HCT116 (cell line): ENCODE results near the gene RBBP8NL. TPM values are rescaled to one million over a fixed set of nuclear protein-coding genes. Genes with fewer than 3 reads are reported as not detected.

Source experiments
- ATAC-seq: fragments of 200-7000 bp; cut with Tn5 transposase; 2 replicates; pipeline ENCODE4 v1.9.1; 2020; ENCODE audit warnings: mild to moderate bottlenecking, moderate library complexity
- BruUV-seq: library from RNA; stranded (reverse); fragments of 400-500 nt; replicated peaks from 2 replicates; lab custom pipeline; 2021; lab: Mats Ljungman, UMichigan
- CTCF ChIA-PET: fragments of 300-600 bp; sonication (Branson Sonifier 250); formaldehyde crosslinking; loops from one replicate; lab custom pipeline; 2021; ENCODE audit warnings: antibody characterized with exemption; lab: Charles Lee
- POLR2A ChIA-PET: fragments of 300-600, 350-600 bp; sonication (Branson Sonifier 250); formaldehyde crosslinking; loops from one replicate; lab custom pipeline; 2021; ENCODE audit warnings: antibody characterized with exemption; lab: Charles Lee
- RAD21 ChIA-PET, 2 experiments: fragments of 300-600 bp; sonication (Branson Sonifier 250); formaldehyde crosslinking; loops; one replicate each; lab custom pipeline; 2023; ENCODE audit warnings: low total read pairs in 2 of 2; ENCODE audit not compliant: uncharacterized antibody in 2 of 2, unreplicated experiment in 2 of 2, low non-redundant PET in 1 of 2; lab: Charles Lee
- DNase-seq: peaks from one replicate; pipeline ENCODE4 v3.0.0-alpha.2; 2010; ENCODE audit warnings: low read depth, low spot score
- H2AFZ ChIP-seq: fragments of 200-600 bp; shearing (Covaris generic), sonication (generic); 2 replicates; pipeline ENCODE4 v1.6.1; 2017; ENCODE audit warnings: low read depth, mixed run types, mixed read lengths, antibody characterized with exemption, low read length; ENCODE audit not compliant: poor library complexity, severe bottlenecking
- H3K27ac ChIP-seq: 2 replicates; pipeline ENCODE4 v1.5.1; 2012; ENCODE audit warnings: low read depth, low read length
- H3K27me3 ChIP-seq: fragments of 200-600 bp; sonication (generic); 2 replicates; pipeline ENCODE4 v1.6.1; 2016; ENCODE audit warnings: mixed run types, low read length, mixed read lengths; ENCODE audit not compliant: insufficient read depth
- H3K36me3 ChIP-seq, 2 experiments: fragments of 200-500 bp in 1 of 2; fragments of 200-600 bp in 1 of 2; sonication (Bioruptor generic) in 1 of 2; sonication (generic) in 1 of 2; 2 replicates each; pipeline versions ENCODE4 v1.5.1 to v1.6.1; 2014 to 2016; ENCODE audit warnings: low read length in 2 of 2, inconsistent platforms in 1 of 2, mixed read lengths in 1 of 2, mixed run types in 1 of 2; ENCODE audit not compliant: insufficient read depth in 2 of 2, control insufficient read depth in 1 of 2
- H3K4me1 ChIP-seq, 2 experiments: fragments of 200-600 bp in 1 of 2; sonication (generic) in 1 of 2; 2 replicates each; pipeline versions ENCODE4 v1.5.1 to v1.6.1; 2012 to 2017; ENCODE audit warnings: low read length in 2 of 2, inconsistent platforms in 1 of 2, mild to moderate bottlenecking in 1 of 2, mixed read lengths in 1 of 2, mixed run types in 1 of 2, moderate library complexity in 1 of 2; ENCODE audit not compliant: insufficient read depth in 2 of 2, control insufficient read depth in 1 of 2
- H3K4me2 ChIP-seq: fragments of 200-600 bp; sonication (generic); 2 replicates; pipeline ENCODE4 v1.6.1; 2017; ENCODE audit warnings: mixed run types, low read length, mixed read lengths
- H3K4me3 ChIP-seq, 2 experiments: fragments of 200-600 bp in 1 of 2; sonication (generic) in 1 of 2; replicated peaks in 1 of 2; 2 replicates each; pipeline ENCODE4 v1.5.1; 2011 to 2016; ENCODE audit warnings: low read length in 2 of 2, control low read depth in 1 of 2, low read depth in 1 of 2, mild to moderate bottlenecking in 1 of 2, mixed read lengths in 1 of 2, mixed run types in 1 of 2
- H3K79me2 ChIP-seq: fragments of 200-600 bp; sonication (generic); 2 replicates; pipeline ENCODE4 v1.6.1; 2017; ENCODE audit warnings: mild to moderate bottlenecking, mixed run types, low read length, moderate library complexity, mixed read lengths; ENCODE audit not compliant: insufficient read depth
- H3K9ac ChIP-seq: fragments of 200-600 bp; sonication (generic); 2 replicates; pipeline ENCODE4 v1.6.1; 2016; ENCODE audit warnings: low read length, mixed read lengths
- H3K9me2 ChIP-seq: fragments of 200-600 bp; sonication (generic), shearing (Covaris generic); 2 replicates; pipeline ENCODE4 v1.6.1; 2017; ENCODE audit warnings: mixed run types, mild to moderate bottlenecking, moderate library complexity; ENCODE audit not compliant: insufficient read depth
- H3K9me3 ChIP-seq, 2 experiments: fragments of 200-500 bp in 1 of 2; fragments of 200-600 bp in 1 of 2; sonication (Bioruptor generic) in 1 of 2; sonication (generic) in 1 of 2; 2 replicates each; pipeline ENCODE4 v1.6.1; 2014 to 2017; ENCODE audit warnings: low read length in 2 of 2, mixed read lengths in 2 of 2, inconsistent platforms in 1 of 2, low read depth in 1 of 2, mild to moderate bottlenecking in 1 of 2, mixed run types in 1 of 2, moderate library complexity in 1 of 2; ENCODE audit not compliant: control insufficient read depth in 1 of 2, insufficient read depth in 1 of 2
- H4K20me1 ChIP-seq: fragments of 200-600 bp; sonication (generic), shearing (Covaris generic); 2 replicates; pipeline ENCODE4 v1.6.1; 2017; ENCODE audit warnings: mixed run types, mild to moderate bottlenecking, moderate library complexity; ENCODE audit not compliant: insufficient read depth
- EGR1 ChIP-seq: IDR thresholded peaks from 2 replicates; pipeline ENCODE4 v1.6.1; 2012; ENCODE audit warnings: low read depth
- ELF1 ChIP-seq: IDR thresholded peaks from 2 replicates; pipeline ENCODE4 v1.6.1; 2012; ENCODE audit warnings: low read depth, borderline replicate concordance
- MAX ChIP-seq: IDR thresholded peaks from 2 replicates; pipeline ENCODE4 v1.6.1; 2012
- POLR2A ChIP-seq: IDR thresholded peaks from 2 replicates; pipeline ENCODE4 v1.7.0; 2011; ENCODE audit warnings: borderline replicate concordance; ENCODE audit not compliant: insufficient read depth, insufficient read length; ENCODE audit errors: extremely low read depth
- TCF7L2 ChIP-seq: IDR thresholded peaks from 2 replicates; pipeline ENCODE4 v1.7.0; 2011; ENCODE audit warnings: borderline replicate concordance, inconsistent platforms; ENCODE audit not compliant: insufficient read depth, insufficient read length; ENCODE audit errors: extremely low read depth
- ZBTB33 ChIP-seq: IDR thresholded peaks from 2 replicates; pipeline ENCODE4 v1.6.1; 2011; ENCODE audit warnings: mild to moderate bottlenecking, low read length, moderate library complexity; ENCODE audit not compliant: insufficient replicate concordance; ENCODE audit errors: extremely low read depth
- intact Hi-C: fragments of 100-400 bp; cut with micrococcal nuclease; formaldehyde crosslinking; loops from 2 replicates; pipeline ENCODE4 v1.10.0; 2022
- total RNA-seq: library from RNA; stranded (reverse); gene quantifications from one replicate; pipeline ENCODE4 v1.2.1, GENCODE V29; 2021; ENCODE audit not compliant: unreplicated experiment

RBBP8NL gene
- total RNA-seq, 1 experiment from 2014 or later = 0.59 TPM

- Histone ChIP-seq H4K20me1 (no peaks in the 10 kb centered on the region), H3K36me3 (no peaks in the 10 kb centered on the region), H2AFZ (no peak overlapping the region), H3K4me1 (0 out of 4 replicates have a peak, but pooled peaks cover 0 to under 1% of the 10 kb centered on the region in 2 experiments), H3K27me3 (0 out of 2 replicates have a peak, but pooled peaks cover 3% of the 10 kb centered on the region), H3K9me3 (no peaks in the 10 kb centered on the region), H3K4me2 (no peak overlapping the region), H3K4me3 (no peak overlapping the region), H3K27ac (no peak overlapping the region), H3K9me2 (no peaks in the 10 kb centered on the region), H3K79me2 (no peaks in the 10 kb centered on the region), H3K9ac (no peak overlapping the region)
- ChIA-PET CTCF (no interaction called here), RAD21 (interaction anchor here in 1 of 2 experiments (0.6 kb wide), 1 partner anchor 757 kb away, joined by 4 read pairs; no protein-coding TSS in a partner anchor), POLR2A (no interaction called here)
- DNase-seq (no peak), ATAC-seq (no peak)
- BruUV-seq = no TSS peak
- intact Hi-C loops = no loop called here
- TF ChIP-seq MAX = no peak
Measured at GRCh38 chr20:62446888-62447869, 19.8 kb upstream of the RBBP8NL start.

- DNase-seq (no peak), ATAC-seq (no peak)
- no peaks in the 10 kb centered on the region for H3K9me3 ChIP-seq
- no peak overlapping the region for H3K4me2 ChIP-seq
- RAD21 ChIA-PET = no interaction called here
- no peaks in the 10 kb centered on the region for H4K20me1 ChIP-seq
- no peaks in the 10 kb centered on the region for H3K27me3 ChIP-seq
- intact Hi-C loops = no loop called here
- H3K9ac ChIP-seq = no peak overlapping the region
- no peak overlapping the region for H3K27ac ChIP-seq
- H3K9me2 ChIP-seq = no peaks in the 10 kb centered on the region
- no peaks in the 10 kb centered on the region for H3K79me2 ChIP-seq
- TF ChIP-seq EGR1 (no peak), ZBTB33 (no peak), POLR2A (no peak), ELF1 (no peak), TCF7L2 (no peak)
- CTCF ChIA-PET = no interaction called here
- BruUV-seq = no TSS peak
- POLR2A ChIA-PET = no interaction called here
- no peak overlapping the region for H2AFZ ChIP-seq
- H3K36me3 ChIP-seq = no peaks in the 10 kb centered on the region
- H3K4me1 ChIP-seq = no peaks in the 10 kb centered on the region
- no peak overlapping the region for H3K4me3 ChIP-seq
Measured at GRCh38 chr20:62446481-62446880, 19.1 kb upstream of the RBBP8NL start.
